ENCODE results near the gene TMEM121B.

Gene TMEM121B

GRCh38 chr22:17130199-17130598 is 9.0 kb upstream of the TMEM121B start:
- H3K27ac Mint-ChIP-seq, result no peak overlapping the region
- H3K27me3 Mint-ChIP-seq, result peaks cover 10% of the 10 kb centered on the region
- CTCF ChIA-PET, result no interaction called here

GRCh38 chr22:17120711-17121232 is 388 bp downstream of the TMEM121B start:
- peaks cover 59% of the 10 kb centered on the region for H3K27me3 Mint-ChIP-seq
- H3K9me3 Mint-ChIP-seq, result no peaks in the 10 kb centered on the region
- CTCF ChIA-PET, result no interaction called here
- no peak overlapping the region for H3K4me3 Mint-ChIP-seq
- peaks cover 2% of the 10 kb centered on the region for H3K36me3 Mint-ChIP-seq
- DNase-seq, result peak; percentile 45
- H3K27ac Mint-ChIP-seq, result no peak overlapping the region
- H3K4me1 Mint-ChIP-seq, result peaks cover 38% of the 10 kb centered on the region

More at GRCh38 chr22:17130199-17130598, 9.0 kb upstream of the TMEM121B start:
- Mint-ChIP-seq H3K36me3 (peaks cover 3% of the 10 kb centered on the region), H3K4me3 (no peak overlapping the region), H3K4me1 (no peaks in the 10 kb centered on the region), H3K9me3 (no peaks in the 10 kb centered on the region)
- no peak for DNase-seq

- Mint-ChIP-seq H3K4me3 (no peak overlapping the region), H3K27me3 (peaks cover 59% of the 10 kb centered on the region), H3K27ac (no peak overlapping the region), H3K9me3 (no peaks in the 10 kb centered on the region), H3K36me3 (peaks cover 2% of the 10 kb centered on the region), H3K4me1 (peaks cover 43% of the 10 kb centered on the region)
- CTCF ChIA-PET, result no interaction called here
- DNase-seq, result peak; percentile 76
Measured at GRCh38 chr22:17120281-17120680, 879 bp downstream of the TMEM121B start.

GRCh38 chr22:17119481-17120202 is 1.5 kb downstream of the TMEM121B start:
- Mint-ChIP-seq H3K4me1 (peaks cover 50% of the 10 kb centered on the region), H3K27ac (no peak overlapping the region), H3K9me3 (no peaks in the 10 kb centered on the region), H3K27me3 (peaks cover 59% of the 10 kb centered on the region), H3K36me3 (peaks cover 2% of the 10 kb centered on the region), H3K4me3 (peak overlapping the region; percentile 44)
- no peak for DNase-seq
- CTCF ChIA-PET, result no interaction called here

GRCh38 chr22:17118342-17118741 is 2.8 kb downstream of the TMEM121B start:
- Mint-ChIP-seq H3K27ac (peak overlapping the region; percentile 86), H3K9me3 (no peaks in the 10 kb centered on the region), H3K27me3 (peaks cover 50% of the 10 kb centered on the region), H3K36me3 (peaks cover 6% of the 10 kb centered on the region), H3K4me3 (peak overlapping the region; percentile 59), H3K4me1 (peaks cover 58% of the 10 kb centered on the region)
- CTCF ChIA-PET, result interaction anchor here (1.3 to 3.6 kb wide), 3 partner anchors 11 to 53 kb away, joined by 5 to 15 read pairs (median 14); no protein-coding TSS in a partner anchor
- no peak for DNase-seq

- H3K27ac Mint-ChIP-seq, result peak overlapping the region; percentile 86
- no peaks in the 10 kb centered on the region for H3K9me3 Mint-ChIP-seq
- peaks cover 58% of the 10 kb centered on the region for H3K4me1 Mint-ChIP-seq
- peaks cover 46% of the 10 kb centered on the region for H3K27me3 Mint-ChIP-seq
- DNase-seq, result peak; percentile 47
- H3K4me3 Mint-ChIP-seq, result peak overlapping the region; percentile 59
- peaks cover 6% of the 10 kb centered on the region for H3K36me3 Mint-ChIP-seq
- CTCF ChIA-PET, result interaction anchor here (1.3 to 3.6 kb wide), 3 partner anchors 11 to 54 kb away, joined by 5 to 15 read pairs (median 14); no protein-coding TSS in a partner anchor
Measured at GRCh38 chr22:17117890-17118289, 3.3 kb downstream of the TMEM121B start.

- Mint-ChIP-seq H3K27ac (peak overlapping the region; percentile 86), H3K4me1 (peaks cover 58% of the 10 kb centered on the region), H3K9me3 (no peaks in the 10 kb centered on the region), H3K27me3 (peaks cover 41% of the 10 kb centered on the region), H3K4me3 (peak overlapping the region; percentile 59), H3K36me3 (peaks cover 9% of the 10 kb centered on the region)
- no peak for DNase-seq
- CTCF ChIA-PET, result interaction anchor here (1.6 to 3.6 kb wide), 3 partner anchors 10 to 54 kb away, joined by 9 to 15 read pairs (median 14); no protein-coding TSS in a partner anchor
Measured at GRCh38 chr22:17117400-17117799, 3.8 kb downstream of the TMEM121B start.

GRCh38 chr22:17116572-17117330 is 4.4 kb downstream of the TMEM121B start:
- CTCF ChIA-PET, result interaction anchor here (1.6 to 3.6 kb wide), 3 partner anchors 10 to 55 kb away, joined by 9 to 15 read pairs (median 14); no protein-coding TSS in a partner anchor
- Mint-ChIP-seq H3K27ac (peak overlapping the region; percentile 86), H3K4me1 (peaks cover 58% of the 10 kb centered on the region), H3K27me3 (peaks cover 34% of the 10 kb centered on the region), H3K4me3 (peak overlapping the region; percentile 5), H3K9me3 (no peaks in the 10 kb centered on the region), H3K36me3 (peaks cover 12% of the 10 kb centered on the region)
- DNase-seq, result no peak

GRCh38 chr22:17115945-17116565 is 5.1 kb downstream of the TMEM121B start:
- peak overlapping the region; percentile 46 for H3K4me3 Mint-ChIP-seq
- peaks cover 59% of the 10 kb centered on the region for H3K4me1 Mint-ChIP-seq
- H3K36me3 Mint-ChIP-seq, result peaks cover 18% of the 10 kb centered on the region
- CTCF ChIA-PET, result interaction anchor here (1.6 to 3.6 kb wide), 3 partner anchors 9 to 56 kb away, joined by 9 to 15 read pairs (median 14); no protein-coding TSS in a partner anchor
- peak overlapping the region; percentile 86 for H3K27ac Mint-ChIP-seq
- H3K27me3 Mint-ChIP-seq, result peaks cover 27% of the 10 kb centered on the region
- no peak for DNase-seq
- no peaks in the 10 kb centered on the region for H3K9me3 Mint-ChIP-seq

GRCh38 chr22:17115236-17115635 is 5.9 kb downstream of the TMEM121B start:
- H3K9me3 Mint-ChIP-seq, result no peaks in the 10 kb centered on the region
- H3K27me3 Mint-ChIP-seq, result peaks cover 24% of the 10 kb centered on the region
- DNase-seq, result no peak
- CTCF ChIA-PET, result interaction anchor here (3.4 kb wide), 1 partner anchor 41 kb away, joined by 15 read pairs; no protein-coding TSS in a partner anchor
- peak overlapping the region; percentile 86 for H3K27ac Mint-ChIP-seq
- H3K4me3 Mint-ChIP-seq, result no peak overlapping the region
- H3K36me3 Mint-ChIP-seq, result peaks cover 22% of the 10 kb centered on the region
- H3K4me1 Mint-ChIP-seq, result peaks cover 64% of the 10 kb centered on the region

GRCh38 chr22:17114898-17115235 is 6.3 kb downstream of the TMEM121B start:
- DNase-seq, result no peak
- Mint-ChIP-seq H3K4me3 (no peak overlapping the region), H3K4me1 (peaks cover 64% of the 10 kb centered on the region), H3K27me3 (peaks cover 20% of the 10 kb centered on the region), H3K9me3 (no peaks in the 10 kb centered on the region), H3K36me3 (peaks cover 24% of the 10 kb centered on the region), H3K27ac (peak overlapping the region; percentile 86)
- CTCF ChIA-PET, result no interaction called here

GRCh38 chr22:17114173-17114897 is 6.8 kb downstream of the TMEM121B start:
- H3K27ac Mint-ChIP-seq, result peak overlapping the region; percentile 86

GRCh38 chr22:17113600-17113999 is 7.6 kb downstream of the TMEM121B start:
- no peak for DNase-seq
- CTCF ChIA-PET, result no interaction called here

More at GRCh38 chr22:17114173-17114897, 6.8 kb downstream of the TMEM121B start:
- Mint-ChIP-seq H3K4me3 (no peak overlapping the region), H3K4me1 (peaks cover 65% of the 10 kb centered on the region), H3K36me3 (peaks cover 28% of the 10 kb centered on the region), H3K9me3 (no peaks in the 10 kb centered on the region), H3K27me3 (peaks cover 14% of the 10 kb centered on the region)
- DNase-seq, result no peak
- CTCF ChIA-PET, result no interaction called here

More at GRCh38 chr22:17113600-17113999, 7.6 kb downstream of the TMEM121B start:
- H3K4me1 Mint-ChIP-seq, result peaks cover 59% of the 10 kb centered on the region
- H3K27ac Mint-ChIP-seq, result peak overlapping the region; percentile 63
- H3K27me3 Mint-ChIP-seq, result peaks cover 7% of the 10 kb centered on the region
- H3K36me3 Mint-ChIP-seq, result peaks cover 28% of the 10 kb centered on the region
- no peaks in the 10 kb centered on the region for H3K9me3 Mint-ChIP-seq
- H3K4me3 Mint-ChIP-seq, result no peak overlapping the region

All from activated naive CD4-positive, alpha-beta T cell treated with anti-CD3 and anti-CD28 coated beads, Interleukin-2, amount 10 ng/mL, durations not matched to agents 7 days and 5 days (primary cell).